ENCODE measurements around the gene TMEM198.
A peak's percentile ranks its signal among the peaks of the same experiment; 100 is the strongest.

The TMEM198 gene

DNA sequence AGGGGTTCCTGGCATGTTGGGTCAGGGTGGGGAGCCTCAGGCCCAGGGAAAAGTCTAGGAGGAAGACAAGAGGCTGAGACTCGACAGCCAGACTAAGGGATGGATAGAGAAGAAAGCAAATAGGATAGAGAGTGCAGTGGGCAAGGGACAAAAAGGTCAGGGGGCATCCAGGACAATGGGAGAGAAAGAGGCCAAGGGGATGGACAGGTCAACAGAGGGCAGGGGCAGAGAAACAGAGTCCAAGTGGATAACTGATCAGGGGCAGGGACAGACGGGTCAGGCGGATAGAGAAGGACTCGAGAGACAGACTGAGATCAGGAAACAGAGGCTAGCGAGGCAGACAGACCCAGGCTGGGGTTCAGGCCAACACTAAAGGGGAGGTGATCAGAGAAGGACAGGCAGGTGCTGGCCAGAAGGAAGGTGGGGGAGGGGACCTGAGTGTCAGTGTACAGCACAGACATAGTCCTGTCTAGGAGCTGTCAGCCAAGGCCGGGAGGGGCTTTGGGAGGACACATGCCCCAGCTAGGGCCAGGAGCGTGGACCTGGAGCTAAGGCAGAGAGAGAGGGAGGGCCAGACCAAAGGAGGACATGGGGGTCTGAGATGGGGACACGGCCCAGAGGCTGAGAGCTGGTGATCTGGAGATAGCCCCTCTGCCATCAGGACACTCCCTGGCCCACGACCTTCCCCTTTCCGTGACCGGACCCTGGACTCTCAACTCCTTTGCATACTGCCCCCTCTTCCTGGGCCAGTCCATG, 17.3 kb upstream of the TMEM198 start:
- DNase-seq, result no peak

DNA sequence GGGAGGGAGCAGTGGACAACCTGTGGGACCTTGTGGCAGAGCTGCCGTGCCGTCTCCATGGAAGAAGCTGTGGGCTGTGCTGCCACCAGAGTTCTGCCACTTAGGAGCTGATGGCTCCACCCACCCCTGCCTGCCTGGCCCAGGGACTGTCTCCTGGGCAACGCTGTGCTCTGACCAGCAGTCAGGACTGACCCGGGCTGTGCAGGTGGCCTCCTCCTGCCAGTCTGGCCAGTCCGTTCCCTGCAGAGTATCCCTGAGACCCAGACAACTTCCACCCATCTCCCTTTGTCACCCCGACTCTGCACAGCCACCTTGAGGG, 16.8 kb upstream of the TMEM198 start:
- peak; percentile 18 for DNase-seq

DNA sequence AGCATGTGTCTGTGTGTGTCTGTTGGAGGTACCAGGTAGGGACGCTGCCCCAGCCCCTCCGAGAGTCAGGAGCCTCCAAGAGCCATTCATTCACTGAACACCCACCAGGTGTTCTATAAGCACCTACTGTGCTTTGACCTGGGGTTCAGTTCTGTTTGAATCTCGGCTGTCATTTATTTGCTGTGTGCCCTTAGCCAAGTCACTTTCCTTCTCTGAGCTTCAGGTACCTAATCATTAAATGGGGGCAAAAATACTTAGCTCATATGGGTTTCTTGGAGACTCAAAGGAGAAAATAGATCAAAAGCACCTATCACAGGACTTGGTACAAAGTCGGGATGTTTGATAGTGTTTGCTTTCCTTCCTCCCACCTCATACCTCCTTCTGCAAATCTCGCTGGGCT, 16.4 kb upstream of the TMEM198 start:
- no peak for DNase-seq

DNA sequence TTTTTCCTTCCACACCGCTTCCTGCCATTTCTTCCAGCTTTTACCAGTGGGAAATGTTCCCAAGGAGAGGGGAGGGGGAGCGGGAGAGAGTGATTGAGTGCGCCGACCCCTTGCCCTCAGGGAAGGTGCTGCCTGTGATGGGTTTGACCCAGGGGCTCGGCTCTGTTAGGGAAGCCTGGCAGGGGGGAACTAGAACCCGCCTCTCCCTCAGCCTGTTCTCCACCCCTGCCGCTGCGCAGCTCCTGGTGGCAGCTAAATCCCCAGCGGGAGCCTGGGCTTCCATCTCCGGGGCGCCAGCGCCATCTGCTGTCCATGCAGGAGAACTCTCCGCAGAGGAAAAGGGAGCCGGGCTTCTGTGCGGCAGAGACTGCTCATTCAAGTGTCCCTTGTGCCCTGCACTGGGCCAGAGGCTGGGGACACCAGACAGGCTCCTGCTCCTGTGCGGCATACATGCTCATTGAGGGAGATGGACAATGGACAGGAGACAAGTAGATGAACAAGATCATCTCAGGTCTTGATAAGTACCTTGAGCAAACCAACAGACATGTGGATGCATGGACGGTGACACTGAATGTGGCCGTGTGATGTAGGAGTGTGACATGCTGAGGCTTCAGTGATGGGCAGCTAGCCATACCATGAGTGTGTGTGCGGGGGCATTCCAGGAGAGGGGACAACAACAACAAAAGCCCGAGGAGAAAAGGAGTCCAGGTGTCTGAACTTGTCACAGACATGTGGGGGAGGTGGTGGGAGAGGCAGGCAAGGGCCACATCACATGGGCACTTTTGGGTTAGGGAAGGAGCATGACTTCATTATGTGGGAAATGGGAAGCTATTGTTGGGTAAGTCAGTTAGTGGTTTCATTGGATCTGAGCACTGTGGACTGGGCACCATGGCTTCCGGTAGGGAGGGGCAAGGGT, 13.5 kb upstream of the TMEM198 start:
- DNase-seq, result peak; percentile 73

DNA sequence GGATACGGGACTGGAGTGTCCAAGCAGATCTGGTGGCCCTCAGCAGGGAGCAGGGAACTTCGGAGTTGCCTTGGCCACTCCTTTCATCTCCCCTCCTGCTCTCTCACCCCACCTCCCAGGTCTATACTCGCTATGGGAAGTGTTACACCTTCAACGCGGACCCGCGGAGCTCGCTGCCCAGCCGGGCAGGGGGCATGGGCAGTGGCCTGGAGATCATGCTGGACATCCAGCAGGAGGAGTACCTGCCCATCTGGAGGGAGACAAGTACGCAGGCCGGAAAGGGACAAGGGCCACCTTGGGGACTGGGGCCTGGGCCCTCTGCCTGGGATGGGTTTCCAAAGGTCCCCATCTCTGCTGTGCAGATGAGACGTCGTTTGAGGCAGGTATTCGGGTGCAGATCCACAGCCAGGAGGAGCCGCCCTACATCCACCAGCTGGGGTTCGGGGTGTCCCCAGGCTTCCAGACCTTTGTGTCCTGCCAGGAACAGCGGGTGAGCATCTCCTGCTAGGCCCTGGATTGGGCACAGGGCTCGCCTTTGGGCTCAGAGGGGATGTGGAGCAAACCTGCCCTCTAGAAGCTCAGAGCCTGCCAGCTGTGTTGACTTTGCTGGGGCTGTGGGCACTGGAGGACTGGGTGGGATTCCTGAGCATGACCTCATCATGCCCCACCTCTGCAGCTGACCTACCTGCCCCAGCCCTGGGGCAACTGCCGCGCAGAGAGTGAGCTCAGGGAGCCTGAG, 12.0 kb upstream of the TMEM198 start:
- DNase-seq, result peak; percentile 42

DNA sequence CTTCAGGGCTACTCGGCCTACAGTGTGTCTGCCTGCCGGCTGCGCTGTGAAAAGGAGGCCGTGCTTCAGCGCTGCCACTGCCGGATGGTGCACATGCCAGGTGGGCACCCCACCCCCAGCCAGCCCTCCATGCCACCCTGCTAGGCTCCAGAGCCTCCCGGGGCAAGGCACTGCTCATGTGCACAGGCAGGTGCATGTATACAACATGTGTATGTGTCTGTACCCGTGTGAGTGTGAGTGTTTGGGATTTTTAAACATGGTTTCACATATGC, 11.5 kb upstream of the TMEM198 start:
- no peak for DNase-seq

DNA sequence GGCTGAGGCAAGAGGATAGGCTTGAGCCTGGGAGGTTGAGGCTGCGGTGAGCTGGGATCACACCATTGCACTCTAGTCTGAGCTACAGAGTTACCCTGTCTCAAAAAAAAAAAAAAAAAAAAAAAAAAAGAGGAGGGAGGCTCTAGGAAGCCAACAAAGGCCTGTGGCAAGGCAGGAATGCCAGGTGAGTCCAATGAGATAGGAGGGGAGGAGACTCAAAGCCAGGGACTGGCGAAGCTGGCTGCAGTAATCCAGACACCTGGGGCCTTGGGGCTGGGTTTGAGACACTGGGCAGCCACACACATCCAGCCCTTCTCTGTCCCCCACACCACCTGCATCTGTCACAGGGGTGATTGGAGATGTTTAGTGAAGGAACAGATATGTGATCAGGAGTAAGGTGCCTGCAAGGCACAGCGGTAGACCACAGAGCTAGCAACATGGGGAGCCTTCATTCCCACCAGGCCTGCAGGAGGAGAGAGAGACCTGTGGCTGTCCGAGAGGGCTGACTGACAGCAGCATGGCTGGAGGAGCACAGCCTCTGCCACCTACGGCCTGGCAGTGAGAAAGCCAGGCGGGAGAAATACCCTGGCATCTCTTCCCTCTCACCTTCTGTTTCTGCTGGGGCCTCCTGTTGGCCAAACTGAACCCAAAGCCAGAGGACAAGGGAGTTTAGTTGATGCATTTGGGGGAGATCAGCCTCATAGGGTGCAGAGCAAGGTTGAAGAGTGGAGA, 9.7 kb upstream of the TMEM198 start:
- no peak for DNase-seq

DNA sequence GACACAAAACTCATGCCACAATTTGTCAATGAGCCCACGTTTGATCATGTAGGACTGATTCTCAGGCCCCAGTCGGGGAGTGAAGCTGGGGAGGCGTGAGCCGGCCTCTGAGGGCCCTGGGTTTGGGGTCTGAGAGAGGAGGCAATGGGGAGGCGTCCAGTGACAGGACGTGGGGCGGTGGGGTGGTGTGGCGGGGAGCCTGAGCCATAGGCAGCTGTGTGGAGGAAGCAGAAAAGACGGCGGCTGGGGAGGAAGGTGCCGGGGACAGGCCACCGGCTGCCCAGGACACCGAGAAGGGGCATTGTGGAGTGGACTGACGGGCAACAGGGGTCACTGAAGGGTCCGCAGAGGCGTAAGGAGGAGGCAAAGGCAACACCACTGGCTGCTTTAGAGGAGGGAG, 7.4 kb upstream of the TMEM198 start:
- DNase-seq, result no peak

DNA sequence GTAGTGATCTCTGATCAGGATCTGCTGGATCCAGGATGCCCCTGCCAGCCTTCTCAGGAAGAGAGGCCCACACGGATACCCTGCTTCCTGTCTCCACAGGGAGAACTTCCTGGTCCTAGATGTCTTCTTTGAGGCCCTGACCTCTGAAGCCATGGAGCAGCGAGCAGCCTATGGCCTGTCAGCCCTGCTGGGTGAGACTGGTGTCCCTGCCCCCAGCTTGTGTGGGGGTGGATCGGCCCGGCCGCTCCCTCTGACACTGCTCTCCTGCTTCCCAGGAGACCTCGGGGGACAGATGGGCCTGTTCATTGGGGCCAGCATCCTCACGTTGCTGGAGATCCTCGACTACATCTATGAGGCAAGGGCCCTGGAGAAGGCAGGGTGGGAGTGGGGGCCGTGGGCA, 6.9 kb upstream of the TMEM198 start:
- no peak for DNase-seq

DNA sequence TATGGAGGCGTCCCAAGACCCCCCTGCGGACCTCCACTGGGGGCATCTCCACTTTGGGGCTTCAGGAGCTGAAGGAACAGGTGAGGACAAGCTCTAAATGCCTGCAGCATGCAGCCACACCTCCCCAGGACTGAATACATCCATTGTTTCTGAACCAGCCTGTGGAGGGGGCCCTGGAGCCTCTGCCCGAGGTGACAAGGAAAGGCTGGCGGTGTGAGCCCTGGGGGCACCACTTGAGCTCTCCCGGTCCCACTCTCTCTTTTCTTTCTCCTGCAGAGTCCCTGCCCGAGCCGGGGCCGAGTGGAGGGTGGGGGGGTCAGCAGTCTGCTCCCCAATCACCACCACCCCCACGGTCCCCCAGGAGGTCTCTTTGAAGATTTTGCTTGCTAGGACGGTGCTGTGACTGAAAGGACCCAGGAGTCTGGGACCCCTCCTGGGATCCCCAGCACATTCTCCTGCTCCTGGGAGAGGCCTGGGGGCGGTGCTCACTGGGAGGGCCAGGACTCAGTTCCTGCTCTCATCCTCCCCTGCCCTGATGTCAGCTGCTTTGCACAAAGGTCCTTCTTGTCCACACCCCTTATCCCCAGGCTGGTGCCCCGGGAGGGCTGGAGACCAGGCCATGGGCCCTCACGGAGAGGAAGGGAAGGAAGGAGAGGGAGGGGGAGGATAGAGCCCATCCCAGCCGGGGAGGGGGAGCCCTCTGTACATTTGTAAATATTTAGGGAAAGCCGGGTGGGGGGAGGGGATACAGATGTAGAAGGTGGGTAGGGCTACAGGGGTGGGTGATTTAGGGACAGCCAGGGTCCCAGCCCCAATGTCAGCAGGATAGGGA, 6.0 kb upstream of the TMEM198 start:
- DNase-seq, result no peak

DNA sequence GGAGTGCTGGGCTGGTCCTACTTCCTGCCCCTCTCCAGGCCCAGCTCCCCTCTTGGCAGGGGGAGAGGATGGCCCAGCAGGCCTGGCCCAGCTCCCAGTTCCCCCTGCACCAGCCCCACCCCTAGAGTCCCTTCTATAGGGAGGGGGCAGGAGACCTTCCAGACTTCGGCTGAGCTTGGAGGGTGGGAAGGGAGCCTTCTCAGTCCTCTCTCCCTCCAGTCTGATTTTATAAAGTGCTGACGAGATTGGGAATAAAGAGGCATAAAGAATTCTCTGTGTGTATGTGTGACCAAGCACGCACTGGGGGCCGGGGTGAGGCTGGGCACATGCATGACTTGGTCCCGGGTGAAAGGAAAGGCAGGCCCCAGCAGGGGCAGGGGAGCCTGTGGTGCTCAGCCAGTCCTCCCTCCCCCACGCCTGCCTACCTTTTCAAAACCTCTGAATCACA, 5.3 kb upstream of the TMEM198 start:
- no peak for DNase-seq

DNA sequence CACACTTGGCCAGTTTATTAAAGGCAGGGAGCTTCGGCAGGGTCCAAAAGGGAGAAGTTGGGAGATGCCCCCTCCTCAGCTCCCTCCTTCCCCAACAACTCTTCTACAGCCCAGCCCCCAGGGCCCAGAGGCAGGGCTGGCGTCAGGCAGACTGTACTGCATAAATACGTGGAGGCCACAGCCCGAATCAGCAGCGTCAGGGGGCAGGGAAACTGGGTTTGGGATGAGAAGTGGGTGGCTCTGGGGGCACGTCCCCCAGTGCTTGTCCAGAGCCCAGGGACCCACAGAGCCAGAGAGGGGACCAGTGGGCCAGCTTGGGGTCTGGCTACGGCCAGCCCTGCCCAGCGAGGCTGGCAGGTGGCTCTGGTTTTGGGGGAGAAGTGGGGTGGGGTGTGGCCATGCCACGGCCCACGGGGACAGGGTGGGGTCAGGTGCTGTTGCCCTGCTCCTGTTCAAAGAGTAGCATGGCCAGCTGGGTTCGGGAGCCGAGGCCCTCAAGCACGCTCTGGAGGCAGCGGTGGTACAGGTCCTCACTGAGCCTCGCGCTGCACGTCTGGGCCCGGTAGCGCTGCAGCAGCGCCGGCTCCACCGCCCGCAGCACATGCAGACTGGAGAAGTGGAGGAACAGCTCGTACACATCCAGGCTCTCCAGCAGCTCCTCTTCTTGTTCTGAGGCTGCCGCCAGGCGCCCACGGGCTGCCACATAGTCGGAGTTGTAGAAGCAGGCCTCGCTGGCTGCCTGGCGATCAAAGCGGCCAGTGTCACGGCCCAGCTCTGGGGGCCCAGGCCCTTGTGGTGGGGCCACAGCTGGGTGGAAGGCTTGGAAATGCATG, 4.7 kb upstream of the TMEM198 start:
- no peak for DNase-seq

DNA sequence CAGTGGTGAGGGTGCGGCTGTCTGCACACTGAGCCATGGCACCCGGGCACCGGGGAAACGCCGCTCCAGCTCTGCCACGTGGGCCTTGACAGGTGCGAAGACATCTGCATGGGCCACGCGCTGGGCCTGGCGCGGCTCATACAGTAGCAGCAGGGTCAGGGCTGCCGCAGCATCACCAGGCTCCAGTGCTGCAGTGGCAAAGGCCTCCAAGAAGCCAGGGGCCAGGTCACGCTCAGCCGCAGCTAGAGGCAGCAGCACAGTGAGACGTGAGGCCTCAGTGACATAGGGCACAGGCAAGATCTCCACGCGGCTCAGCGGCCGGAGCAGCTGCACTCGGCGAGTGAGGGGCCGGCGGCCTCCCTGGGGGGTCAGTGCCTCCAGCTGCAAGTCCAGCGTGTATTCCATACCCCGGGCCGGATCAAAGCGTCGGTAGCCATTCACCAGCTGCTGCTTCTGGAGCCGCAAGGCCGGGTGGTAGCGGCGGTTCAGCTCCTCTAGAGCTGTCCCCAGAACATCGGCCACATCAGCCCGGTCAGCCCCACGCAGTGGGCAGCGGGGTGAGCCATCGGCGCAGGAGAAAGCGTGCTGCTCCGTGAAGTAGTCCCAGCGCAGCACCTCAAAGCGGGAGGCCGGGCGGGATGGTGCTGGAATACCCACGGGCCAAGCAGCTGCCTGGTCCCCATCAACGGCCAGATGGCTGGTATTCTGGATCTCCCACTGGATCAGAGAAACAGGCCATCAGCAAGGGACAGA, 3.7 kb upstream of the TMEM198 start:
- DNase-seq, result no peak

DNA sequence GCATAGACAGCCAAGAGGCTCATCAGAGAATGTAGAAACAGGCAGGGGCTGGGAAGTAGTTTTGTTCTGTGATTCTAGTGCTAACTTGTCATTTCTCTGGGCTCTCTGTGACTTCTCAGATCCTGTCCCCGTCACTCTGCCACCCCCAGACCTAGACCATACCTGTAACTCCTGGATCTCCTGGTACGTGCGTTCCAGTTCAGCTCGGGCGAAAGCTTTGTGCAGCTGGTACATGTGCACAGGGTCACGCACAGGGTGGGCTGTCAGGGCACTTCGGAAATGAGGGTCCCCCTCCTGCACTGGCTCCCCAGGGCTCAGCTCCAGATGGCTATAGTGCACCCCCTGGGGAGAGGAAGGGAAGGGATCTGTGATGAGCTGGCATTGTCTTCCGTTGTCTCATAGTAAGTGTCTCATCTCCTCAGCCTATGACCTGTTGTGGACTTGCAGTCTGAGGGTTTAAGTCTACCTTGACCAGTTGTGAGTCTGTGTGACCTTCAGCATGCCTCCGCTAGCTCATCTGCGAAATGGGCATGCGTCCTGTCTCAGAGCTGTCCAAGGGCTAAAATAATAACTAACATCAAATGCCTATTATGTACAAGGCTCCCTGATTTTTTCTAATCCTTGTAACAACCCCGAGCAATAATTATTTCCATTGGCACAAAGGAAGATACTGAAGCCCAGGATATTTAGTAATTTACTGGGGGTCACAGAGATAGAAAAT, 2.9 kb upstream of the TMEM198 start:
- DNase-seq, result no peak

DNA sequence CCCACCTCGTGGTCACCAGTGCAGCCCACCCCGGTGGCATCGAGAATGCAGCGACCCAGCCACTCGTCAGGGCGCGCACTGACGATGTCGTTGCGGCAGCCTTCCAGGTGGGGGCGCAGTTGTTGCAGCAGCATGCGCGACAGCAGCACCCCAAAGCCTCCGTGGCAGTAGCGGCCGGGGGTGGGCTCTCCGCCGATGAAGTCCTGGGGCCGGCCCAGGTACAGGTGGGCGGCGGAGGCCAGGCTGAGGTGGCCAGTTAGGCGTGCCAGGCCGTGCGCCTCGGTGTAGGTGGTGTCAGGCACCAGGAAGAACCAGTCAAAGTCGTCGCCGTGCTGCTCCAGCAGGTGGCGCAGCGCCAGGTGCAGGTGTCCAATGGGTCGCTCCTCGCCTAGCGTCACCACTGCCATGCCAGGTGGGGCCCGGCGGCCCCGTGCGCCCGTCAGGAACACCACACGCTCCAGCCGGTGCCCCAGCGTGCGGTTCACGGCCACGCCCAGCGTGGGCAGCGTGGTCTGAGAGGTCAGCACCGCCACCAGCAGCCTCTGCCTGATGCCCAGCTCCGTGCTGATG, 2.1 kb upstream of the TMEM198 start:
- DNase-seq, result peak; percentile 45

DNA sequence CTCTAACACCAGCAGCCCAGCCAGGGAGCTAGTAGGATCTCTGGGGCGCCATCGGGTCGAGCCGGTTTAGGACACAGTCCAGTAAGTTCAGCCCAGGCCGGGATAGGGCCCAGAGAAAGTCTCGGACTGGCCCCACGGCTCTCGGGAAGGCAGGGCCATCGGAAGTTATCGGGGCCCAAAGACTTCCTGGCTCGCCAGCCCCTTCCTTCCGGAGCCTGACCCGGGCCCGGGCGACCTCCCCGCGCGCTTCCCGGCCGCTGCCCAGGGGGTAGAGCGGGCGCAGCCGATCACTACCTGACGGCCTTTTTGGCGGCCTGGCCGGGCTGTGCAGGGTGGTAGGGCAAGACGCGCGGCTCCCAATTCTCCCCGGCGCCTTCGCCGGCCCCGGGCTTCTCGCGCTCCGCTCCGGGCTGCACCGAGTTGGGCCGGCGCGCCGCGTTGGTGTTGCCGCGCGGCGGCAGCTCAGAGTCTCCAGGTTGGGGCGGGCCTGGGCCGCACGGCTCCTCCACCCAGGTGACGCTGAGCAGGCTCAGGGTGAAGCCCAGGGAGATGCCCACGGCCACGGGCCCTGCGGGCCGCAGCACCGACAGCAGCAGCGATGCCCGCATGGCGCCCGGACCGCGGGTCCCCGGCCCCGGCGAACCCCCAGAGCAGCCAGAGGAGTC, 765 bp upstream of the TMEM198 start:
- no peak for DNase-seq

DNA sequence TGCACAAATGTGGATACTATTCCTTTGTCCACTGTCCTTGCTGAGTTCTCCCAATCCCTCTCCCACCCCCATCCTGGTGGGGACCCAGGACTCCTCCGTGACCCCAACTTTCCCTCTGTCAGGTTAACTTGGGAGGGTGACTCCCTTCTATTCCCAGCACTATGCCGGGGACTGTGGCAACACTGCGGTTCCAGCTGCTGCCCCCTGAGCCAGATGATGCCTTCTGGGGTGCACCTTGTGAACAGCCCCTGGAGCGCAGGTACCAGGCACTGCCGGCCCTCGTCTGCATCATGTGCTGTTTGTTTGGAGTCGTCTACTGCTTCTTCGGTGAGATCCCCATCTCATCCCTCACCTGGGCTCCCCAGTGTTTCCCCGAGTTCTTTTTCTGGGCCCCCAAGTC, 739 bp downstream of the TMEM198 start:
- no peak for DNase-seq

DNA sequence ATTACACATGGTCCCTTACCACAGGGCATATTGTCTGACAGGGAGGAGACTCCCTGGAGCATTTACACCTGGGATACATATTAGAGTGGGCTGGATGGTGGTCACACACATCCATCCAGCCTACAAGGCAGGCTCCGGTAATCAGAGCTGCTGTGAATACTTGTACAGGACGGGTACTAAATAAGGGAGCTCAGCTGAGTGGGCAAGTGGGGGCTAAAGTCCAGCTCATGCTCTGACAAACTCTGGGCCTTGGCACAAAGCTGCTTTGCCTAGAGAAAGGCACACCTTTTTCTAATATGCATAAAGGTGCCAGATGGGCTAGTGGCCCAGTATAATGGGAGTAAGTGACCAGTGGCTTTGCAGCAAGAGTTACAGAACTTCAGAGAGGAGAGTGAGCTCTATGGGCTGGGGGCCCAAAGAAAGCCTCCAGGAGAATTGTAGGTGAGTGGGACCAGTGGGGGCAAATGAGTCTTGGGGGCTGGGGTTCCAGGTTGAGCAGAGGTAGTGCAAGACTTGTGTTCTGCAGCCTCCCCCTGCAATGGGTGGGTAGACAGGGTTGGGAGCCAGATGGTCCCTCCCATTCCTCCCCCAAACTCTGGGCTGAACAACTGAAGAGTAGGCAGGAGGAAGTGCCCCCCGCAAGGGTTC, 1.6 kb downstream of the TMEM198 start:
- DNase-seq, result no peak
